Skeletal muscle cell (primary cell): ENCODE results near the gene PHOX2A.

Source experiments
- DNase-seq: peaks from one replicate; pipeline ENCODE4 v3.0.0-alpha.2; 2010; ENCODE audit warnings: low read depth
- H3K4me3 ChIP-seq: 2 replicates; pipeline ENCODE4 v1.5.1; 2011; ENCODE audit warnings: low read depth, mild to moderate bottlenecking, control low read depth, low read length, moderate library complexity

The PHOX2A gene

GRCh38 chr11:72195518-72196270, 48.3 kb downstream of the PHOX2A start:
- no peak for DNase-seq
- no peak overlapping the region for H3K4me3 ChIP-seq

- DNase-seq = no peak
- no peak within 1 kb of the TSS for H3K4me3 ChIP-seq
Observed at GRCh38 chr11:72191961-72192381, 52.0 kb downstream of the PHOX2A start, which contains the start of gene FOLR1. Gene FOLR1, plus strand, starts transcription at chr11:72192140. Its CDS starts 34 bp downstream, at chr11:72192174.

GRCh38 chr11:72190631-72191071, 53.3 kb downstream of the PHOX2A start:
- no peak overlapping the region for H3K4me3 ChIP-seq
- no peak for DNase-seq

- no peak for DNase-seq
- H3K4me3 ChIP-seq = no peak overlapping the region
Observed at GRCh38 chr11:72189455-72190250, 54.3 kb downstream of the PHOX2A start.
